HG03108 (cell line): ENCODE data around the gene GOLGA8T.
"Not testable (repeated sequence)": the region's sequence is repeated elsewhere in the genome, so short reads cannot be mapped to it uniquely, and the experiment has no call there.

Experiments
- ATAC-seq: cut with Tn5 transposase; IDR thresholded peaks from one replicate; pipeline ENCODE4 v1.9.1; 2021; ENCODE audit warnings: moderate library complexity; ENCODE audit not compliant: unreplicated experiment

GOLGA8T gene, protein sequence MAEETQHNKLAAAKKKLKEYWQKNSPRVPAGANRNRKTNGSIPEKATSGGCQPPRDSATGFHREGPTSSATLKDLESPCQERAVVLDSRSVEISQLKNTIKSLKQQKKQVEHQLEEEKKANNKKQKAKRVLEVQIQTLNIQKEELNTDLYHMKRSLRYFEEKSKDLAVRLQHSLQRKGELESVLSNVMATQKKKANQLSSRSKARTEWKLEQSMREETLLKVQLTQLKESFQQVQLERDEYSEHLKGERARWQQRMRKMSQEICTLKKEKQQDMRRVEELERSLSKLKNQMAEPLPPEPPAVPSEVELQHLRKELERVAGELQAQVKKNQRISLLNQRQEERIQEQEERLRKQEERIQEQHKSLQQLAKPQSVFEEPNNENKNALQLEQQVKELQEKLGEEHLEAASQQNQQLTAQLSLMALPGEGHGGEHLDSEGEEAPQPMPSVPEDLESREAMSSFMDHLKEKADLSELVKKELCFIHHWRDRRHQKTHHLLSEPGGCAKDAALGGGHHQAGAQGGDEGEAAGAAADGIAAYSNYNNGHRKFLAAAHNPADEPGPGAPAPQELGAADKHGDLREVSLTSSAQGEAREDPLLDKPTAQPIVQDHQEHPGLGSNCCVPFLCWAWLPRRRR

DNA sequence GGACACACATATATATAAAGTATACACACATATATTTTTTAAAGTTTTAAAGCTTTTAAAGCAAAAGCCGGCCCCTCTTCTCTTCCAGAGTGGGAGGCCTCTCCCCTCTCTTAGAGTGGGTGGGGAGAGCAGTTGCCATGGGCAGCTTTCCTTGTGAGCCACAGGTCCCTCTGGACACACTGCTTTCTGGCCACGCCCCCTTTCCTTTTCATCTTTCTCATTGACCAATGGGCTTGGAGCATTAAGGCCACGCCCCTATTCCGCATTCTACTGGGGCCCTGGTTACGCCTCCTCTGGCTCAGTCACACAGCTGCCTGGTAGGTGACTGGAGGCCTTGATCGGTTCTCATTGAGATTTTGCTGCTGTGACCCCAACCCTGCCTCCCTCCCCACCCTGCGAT lies at the start of gene GOLGA8T:
Gene GOLGA8T, plus strand, starts transcription at position 301 of the 400 bp plus-strand sequence. Its CDS starts 98 bp downstream, at position 399.
- ATAC-seq, result not testable (repeated sequence)

DNA sequence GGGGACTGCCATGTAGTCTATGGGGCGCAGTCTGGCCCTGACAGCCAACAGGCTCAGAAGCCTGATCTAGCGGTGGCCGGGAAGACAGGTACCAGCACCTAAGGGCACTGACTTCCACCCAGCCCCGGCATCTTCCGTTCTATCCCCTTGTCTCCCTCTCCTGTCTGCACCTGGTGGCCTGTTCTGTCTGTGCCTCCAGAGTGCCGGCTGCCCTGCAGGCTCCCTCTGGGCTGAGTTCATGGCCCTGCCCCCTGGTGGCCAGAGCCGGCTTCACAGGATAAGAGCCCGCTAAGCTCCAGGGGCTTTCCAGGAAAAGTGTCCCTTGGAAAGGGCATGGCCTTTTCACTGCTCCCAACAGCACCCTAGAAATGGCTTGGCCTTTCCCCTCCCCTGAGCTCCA lies 37.0 kb upstream of the GOLGA8T start:
- not testable (repeated sequence) for ATAC-seq

DNA sequence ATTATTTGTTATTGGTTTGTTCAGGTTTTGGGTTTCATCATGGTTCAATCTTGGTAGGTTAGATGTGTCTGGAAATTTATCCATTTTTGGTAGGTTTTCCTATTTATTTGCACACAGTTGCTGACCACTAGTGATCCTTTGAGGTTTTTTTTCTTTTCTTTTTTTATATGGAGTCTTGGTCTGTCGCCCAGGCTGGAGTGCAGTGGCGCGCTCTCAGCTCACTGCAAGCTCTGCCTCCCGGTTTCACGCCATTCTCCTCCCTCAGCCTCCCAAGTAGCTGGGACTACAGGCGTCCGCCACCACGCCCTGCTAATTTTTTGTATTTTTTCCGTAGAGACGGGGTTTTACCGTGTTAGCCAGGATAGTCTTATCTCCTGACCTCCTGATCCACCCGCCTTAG lies 32.0 kb upstream of the GOLGA8T start:
- not testable (repeated sequence) for ATAC-seq

DNA sequence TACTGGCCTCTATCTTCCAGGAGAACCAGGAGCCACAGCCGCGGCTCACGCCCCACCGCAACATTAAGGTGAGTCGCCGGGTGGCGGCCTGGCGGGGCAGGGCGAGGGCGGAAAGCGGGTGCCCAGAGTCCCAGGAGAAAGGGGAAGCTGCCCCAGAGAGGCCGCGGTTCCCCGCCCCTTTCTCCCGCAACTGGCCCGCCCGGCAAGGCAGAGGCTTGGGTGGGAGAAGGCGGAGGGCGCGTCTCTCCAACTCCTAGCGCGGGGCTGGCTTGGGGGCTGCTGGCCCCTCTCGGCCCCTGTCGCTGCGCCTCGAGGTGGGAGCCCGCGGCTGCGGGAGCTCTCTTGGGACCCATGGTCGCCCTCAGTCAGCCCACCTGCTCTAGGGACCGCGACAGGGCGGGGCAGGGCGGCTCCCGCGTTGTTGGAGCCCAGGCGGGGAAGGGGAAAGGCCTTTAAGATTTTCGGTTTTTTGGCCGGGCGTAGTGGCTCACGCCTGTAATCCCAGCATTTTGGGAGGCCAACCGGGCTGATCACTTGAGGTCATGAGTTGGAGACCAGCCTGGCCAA lies 30.8 kb upstream of the GOLGA8T start:
- ATAC-seq, result not testable (repeated sequence)

DNA sequence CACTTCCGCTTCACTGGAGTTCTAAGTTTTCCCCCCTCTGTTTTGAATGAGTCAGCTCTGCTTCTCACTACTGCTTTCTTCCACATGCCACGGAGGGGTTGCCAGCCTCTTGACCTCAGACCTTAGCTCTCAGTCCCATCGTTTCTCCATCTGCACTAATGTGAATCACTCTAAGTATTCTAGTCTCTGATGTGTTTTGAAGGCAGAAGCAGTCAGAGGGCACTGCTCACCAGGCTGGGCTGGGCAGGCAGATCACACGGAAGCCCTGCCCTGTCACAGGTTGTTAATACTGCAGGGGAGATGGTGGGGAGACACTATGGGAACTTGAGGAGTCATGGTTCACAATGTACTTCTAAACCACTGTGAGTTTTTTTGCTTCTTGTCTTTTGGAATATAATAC lies 24.3 kb upstream of the GOLGA8T start:
- not testable (repeated sequence) for ATAC-seq

DNA sequence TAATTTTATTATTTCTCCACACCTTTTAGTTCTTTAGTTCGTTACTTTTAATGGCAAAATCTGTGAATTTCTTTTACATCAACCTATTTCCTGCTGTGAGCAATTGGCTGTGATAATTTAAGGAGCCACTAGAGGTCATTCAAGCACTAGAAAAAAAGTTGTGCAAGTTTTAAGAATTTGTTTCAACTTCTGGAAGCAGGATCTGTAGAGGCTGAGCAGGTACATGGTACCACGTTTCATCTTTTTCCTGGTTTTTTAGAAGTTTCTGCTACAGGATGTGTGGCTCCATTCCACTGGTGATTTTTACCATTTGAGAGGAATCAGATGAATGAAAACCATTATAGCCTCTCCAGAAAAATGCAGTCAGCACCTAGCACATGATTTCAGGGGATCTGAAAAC lies 4.8 kb upstream of the GOLGA8T start:
- ATAC-seq, result not testable (repeated sequence)

DNA sequence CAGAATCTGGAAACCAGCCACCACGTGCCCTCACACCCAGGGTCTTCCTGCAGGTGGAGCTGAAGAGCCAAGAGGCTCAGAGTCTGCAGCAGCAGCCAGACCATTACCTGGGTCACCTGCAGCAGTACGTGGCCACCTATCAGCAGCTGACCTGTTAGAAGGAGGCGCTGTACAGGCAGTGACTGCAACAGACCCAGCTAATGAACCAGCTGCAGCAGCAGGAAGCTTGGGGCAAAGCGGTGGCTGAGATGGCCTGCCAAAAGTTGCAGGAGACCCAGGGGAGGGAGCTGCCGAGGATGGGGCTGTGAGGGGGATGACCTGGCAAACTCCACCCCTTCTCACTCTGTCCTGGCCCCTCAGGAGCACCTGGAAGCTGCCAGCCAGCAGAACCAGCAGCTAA lies 8.4 kb downstream of the GOLGA8T start:
- ATAC-seq, result not testable (repeated sequence)

DNA sequence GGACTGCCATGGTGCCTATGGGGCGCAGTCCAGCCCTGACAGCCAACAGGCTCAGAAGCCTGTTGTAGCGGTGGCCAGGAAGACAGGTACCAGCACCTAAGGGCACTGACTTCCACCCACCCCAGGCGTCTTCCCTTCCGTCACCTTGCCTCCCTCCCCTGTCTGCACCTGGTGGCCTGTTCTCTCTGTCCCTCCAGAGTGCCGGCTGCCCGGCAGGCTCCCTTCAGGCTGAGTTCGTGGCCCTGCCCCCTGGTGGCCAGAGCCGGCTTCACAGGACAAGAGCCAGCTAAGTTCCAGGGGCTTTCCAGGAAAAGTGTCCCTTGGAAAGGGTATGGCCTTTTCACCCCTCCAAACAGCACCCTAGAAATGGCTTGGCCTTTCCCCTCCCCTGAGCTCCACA lies 15.0 kb downstream of the GOLGA8T start:
- not testable (repeated sequence) for ATAC-seq

DNA sequence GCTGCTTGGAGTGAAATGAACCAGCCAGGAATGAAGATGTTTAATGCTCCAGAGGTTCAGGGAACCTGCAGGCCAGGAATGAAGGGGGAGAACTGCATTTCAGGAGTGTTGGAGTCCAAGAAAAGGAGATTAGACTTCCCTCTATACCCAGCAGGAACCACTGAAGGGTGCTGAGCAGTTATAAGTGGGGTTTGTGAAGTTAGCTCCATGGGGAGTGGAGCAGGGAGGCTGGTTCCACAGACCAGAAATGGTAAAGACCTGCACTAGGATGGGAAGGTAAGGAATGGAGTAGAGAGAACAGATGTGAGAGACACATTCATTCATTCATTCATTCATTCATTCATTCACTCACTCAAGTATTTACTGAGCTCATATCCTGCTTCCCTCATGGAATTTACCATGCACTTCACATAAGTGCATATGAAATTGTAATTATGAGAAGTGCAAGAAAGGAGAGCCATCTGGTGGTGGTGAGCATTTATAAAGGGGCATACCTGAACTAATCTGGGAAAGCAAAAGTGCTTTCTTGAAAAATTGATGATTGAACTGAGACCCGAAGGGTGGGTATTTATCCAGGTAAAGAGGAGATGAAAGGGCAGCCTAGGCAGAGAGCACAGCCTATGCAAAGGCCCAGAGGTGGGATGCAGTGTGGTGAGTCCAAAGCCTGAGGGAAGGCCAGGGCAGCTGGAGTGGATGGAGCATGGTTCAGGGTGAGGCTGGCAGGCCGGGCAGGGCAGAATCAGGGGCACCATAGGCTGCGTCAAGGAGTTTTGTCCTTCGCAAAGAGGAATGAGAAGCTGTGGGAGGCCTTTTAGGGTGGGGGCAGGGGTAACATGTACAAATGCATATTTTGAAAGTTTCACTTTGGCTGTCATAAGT lies 27.9 kb downstream of the GOLGA8T start:
- ATAC-seq, result not testable (repeated sequence)

DNA sequence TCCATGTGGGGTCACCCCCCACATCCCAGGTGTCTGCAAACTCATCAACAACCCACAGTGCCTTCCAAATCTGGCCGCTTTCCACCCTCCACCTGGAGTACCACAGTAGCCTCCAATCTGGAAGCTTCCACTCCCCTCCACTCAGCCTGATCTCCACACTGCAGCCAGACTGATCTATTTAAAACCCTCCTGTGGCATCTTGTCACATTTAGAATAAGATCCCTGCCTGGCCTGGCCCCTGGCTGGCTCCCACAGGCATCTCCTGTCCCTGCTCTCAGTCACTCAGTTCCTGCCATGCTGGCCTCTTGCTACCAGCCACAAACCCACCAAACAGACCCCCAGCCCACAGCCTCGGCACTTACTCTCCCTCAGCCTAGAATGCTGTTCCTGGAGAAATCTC lies 28.9 kb downstream of the GOLGA8T start:
- not testable (repeated sequence) for ATAC-seq

DNA sequence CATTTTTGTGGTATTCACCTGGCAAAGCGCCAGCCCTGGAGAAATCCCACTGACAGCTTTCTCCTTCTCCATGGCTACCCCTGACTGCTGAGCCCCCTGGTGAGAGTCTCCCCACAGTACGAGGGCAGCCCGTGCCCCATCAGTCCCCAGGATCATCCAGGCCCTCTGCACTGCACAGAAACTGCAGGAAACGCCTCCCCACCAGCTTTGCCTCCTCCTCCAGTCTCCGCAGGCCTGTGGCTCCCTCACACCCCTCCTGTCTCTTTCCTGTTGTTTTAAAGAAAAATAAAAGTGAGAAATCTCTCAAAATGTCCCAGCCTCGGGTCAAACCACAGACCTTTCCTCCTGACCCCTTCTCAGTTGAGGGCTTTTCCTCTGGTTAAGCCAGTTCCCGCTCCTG lies 29.4 kb downstream of the GOLGA8T start:
- not testable (repeated sequence) for ATAC-seq

DNA sequence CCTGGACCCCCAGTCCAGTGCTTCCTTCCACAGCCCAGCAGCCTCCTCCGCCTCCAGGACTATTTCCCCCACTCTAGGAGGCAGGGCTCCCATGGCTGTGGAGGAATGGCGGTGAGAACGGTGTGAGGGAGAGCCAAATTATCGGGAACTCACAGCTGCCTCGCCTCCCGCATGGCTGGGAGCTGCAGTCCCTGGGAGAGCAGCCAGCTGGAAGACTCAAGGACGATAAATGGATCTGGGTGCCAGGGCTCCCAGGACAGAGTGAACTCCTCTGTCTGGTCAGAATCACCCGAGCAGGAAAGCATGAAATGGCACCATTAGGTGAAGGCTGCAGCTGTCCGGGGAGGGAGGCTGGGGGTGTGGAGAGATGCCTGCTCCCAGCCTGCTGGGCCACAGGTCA lies 32.6 kb downstream of the GOLGA8T start:
- not testable (repeated sequence) for ATAC-seq

DNA sequence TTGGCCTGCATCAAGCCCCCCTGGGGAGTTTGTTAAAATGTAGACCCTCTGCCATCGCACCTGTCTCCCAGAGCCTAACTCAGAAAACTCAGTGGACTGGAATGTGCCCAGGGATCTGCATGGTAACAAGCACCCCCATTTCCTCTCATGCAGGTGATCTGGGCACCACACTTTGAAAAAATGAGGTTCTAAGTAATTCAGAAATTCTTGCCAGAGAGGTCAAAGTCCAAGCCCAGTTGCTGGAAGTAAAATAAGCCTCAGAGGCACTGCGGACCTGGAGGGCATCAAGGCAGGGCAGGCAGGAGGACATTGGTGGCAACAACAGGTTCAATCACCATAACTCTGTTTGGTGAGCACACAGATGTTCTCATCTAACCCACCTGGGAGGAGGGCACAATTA lies 33.0 kb downstream of the GOLGA8T start:
- ATAC-seq, result not testable (repeated sequence)

DNA sequence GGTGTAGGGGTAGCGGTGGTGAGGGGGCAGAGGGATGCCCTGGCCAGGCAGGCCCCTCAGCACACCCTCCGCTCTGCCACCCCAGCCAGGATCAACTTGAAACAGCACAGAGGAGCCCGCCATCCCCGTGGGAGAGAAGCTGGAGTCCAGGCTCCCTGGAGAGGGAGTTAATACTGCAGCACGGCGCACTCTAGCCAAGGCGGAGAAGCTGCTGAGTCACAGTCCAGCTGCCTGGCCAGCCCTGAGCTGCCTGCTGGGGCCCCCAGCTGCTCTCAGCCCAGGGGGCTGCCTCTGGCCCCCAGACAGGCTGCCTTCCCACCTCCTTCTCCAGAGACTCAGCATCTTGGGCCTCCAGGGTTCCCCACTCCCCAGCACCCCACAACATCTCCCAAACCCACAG lies 36.6 kb downstream of the GOLGA8T start:
- not testable (repeated sequence) for ATAC-seq

DNA sequence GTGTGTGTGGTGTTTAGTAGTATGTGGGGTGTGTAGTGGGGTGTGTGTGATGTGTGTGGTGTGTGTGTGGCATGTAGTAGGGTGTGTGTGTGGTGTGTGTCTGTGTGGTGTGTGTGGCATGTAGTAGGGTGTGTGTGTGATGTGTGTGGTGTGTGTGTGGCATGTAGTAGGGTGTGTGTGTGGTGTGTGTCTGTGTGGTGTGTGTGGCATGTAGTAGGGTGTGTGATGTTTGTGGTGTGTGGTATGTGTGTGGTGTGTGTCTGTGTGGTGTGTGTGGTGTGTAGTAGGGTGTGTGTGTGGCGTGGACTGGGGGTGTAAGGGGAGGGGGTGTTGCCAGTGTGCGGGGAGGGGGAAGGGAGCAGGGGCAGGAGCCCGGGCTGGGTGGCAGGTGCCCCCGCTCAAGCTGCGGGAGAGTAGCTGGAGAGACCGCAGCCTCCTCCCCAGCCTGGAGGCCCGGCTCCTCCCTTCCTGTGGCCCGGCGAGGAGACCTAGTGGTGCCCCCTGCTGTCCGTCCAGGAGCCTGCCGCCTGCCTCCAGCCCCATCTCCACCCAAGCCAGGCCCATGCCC lies 38.3 kb downstream of the GOLGA8T start:
- not testable (repeated sequence) for ATAC-seq

DNA sequence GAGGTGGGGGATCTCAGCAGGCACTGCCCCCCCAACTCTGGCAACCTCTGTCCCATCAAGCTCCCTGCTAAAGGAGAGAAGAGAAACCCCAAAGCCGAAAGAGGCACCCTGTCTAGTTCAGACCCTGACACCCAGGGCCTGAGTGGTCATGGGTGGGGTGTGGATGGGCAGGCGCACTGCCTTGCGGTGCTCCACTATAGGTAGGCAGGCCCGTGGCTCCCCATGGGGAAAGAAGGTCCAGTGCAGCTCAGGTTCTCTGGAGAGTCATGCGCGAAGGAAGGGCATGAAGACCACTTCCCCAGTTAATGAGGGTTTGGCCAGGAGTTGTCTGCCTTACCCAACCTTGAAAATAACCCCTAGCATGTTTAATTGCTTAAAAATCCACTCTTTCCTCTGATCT lies 40.4 kb downstream of the GOLGA8T start:
- not testable (repeated sequence) for ATAC-seq

DNA sequence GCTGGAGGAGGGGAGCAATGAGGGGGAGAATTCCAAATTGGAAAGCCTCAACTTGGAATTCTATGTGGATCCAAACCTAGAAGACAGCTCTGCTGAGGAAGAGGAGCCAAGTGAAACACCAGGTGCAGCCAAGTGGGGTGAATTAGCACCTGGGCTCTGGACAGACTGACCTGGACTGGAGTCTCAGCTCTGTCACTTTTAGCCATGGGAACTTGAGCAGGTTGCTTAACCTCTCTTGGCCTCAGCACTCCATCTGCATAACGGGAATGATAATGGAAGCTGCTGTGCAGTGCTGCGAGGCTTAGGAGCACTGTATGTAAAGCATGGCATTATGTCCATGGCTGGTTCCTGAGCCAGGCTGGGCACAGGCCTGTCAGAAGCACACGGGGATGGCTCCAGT lies 41.8 kb downstream of the GOLGA8T start:
- not testable (repeated sequence) for ATAC-seq

DNA sequence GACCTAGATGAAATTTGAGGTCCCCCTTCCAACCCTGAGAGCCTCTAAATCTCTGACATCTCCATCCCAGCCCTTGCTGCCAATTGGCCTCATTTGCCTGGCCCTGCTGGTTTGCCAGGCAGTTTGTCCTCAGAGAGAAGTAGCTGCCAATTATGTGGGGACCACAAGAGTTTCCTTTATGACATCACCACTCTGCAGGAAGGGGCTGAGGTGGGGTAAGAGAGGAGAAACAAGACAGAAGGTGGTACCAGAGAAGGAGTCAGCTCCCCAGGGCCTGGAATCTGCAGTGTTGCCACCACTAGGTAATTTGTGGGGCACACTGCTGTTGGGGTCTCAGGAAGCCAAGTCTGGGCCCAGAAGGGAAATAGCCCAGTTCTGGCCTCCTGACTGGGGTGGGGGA lies 45.0 kb downstream of the GOLGA8T start:
- ATAC-seq, result not testable (repeated sequence)

DNA sequence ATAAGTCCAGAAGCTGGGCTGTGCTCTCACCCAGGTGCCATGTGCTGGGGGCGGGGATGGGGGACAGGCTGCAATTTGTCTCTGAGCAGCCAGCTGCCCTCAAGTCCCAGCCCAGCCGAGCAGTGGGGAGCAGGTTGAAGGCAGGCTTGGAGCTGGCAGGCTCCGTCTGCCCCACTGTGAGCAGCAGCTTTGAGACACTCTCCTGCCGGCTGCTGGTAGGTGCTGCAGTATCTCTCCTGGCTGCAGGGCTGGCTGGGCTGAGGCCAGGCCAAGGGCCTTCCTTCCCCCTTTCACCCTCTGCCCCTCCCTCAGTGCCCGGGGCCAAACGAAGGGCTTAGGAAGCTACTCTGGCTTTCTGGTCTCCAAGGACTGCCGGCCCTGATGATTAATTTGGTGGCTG lies 50.6 kb downstream of the GOLGA8T start:
- not testable (repeated sequence) for ATAC-seq

DNA sequence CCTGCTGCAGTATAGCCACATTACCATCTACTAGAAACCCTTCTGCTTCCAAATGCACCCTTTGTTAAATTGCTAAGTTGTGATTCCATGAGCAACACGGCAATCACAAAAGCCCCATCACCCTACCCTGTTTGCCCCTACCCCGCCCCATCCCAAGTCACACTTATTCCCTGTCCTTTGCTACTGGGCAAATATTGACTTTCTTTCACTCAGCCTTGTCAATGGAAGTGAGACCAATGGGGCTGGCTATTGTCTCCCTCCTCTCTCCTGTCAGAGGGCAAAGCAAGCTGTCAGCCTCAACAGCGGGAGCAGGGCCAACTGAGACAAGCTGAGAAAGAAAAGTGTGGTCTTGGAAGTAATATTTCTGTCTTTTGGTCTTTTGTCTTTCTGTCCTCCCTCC lies 52.6 kb downstream of the GOLGA8T start:
- ATAC-seq, result not testable (repeated sequence)
